ENCODE data around the gene ACSF3.

GRCh38 chr16:89184677-89184932, 91.0 kb downstream of the ACSF3 start:
- no peak for TF ChIP-seq EP300 (IDR thresholded peaks at IDR 0.05)
- no peak for TF ChIP-seq CTCF (IDR thresholded peaks at IDR 0.05)
- TF ChIP-seq POLR2AphosphoS5 (IDR thresholded peaks at IDR 0.05) = no peak
- no peak for TF ChIP-seq POLR2A (IDR thresholded peaks at IDR 0.05)
